Neural cell (in vitro differentiated cells): Measurements from ENCODE around the gene INF2. TPM values are rescaled to one million over a fixed set of nuclear protein-coding genes. Genes with fewer than 3 reads are reported as not detected.

Experiments
- H2AFZ ChIP-seq: fragments of 200-600, 300-800 bp; sonication (generic), shearing (Covaris generic); 2 replicates; pipeline ENCODE4 v1.6.0; 2014; ENCODE audit warnings: low read depth, mild to moderate bottlenecking, antibody characterized with exemption, low read length, moderate library complexity
- H3F3A ChIP-seq: fragments of 200-600 bp; shearing (Covaris generic); 2 replicates; pipeline ENCODE4 v1.6.1; 2016; ENCODE audit warnings: mild to moderate bottlenecking, moderate library complexity, mixed read lengths, antibody characterized with exemption, low read length; ENCODE audit not compliant: insufficient read depth, poor library complexity, severe bottlenecking
- H3K27ac ChIP-seq: fragments of 200-600, 300-800 bp; sonication (generic), shearing (Covaris generic); 2 replicates; pipeline ENCODE4 v1.5.1; 2014; ENCODE audit warnings: mild to moderate bottlenecking, low read length, moderate library complexity
- H3K27me3 ChIP-seq: fragments of 300-800, 200-600 bp; sonication (generic), shearing (Covaris generic); 2 replicates; pipeline ENCODE4 v1.6.0; 2014; ENCODE audit warnings: mild to moderate bottlenecking, low read depth, low read length, moderate library complexity; ENCODE audit not compliant: insufficient read depth
- H3K36me3 ChIP-seq: fragments of 300-800, 200-600 bp; sonication (generic), shearing (Covaris generic); 2 replicates; pipeline ENCODE4 v1.5.1; 2014; ENCODE audit warnings: mild to moderate bottlenecking, antibody characterized with exemption, low read length, moderate library complexity; ENCODE audit not compliant: insufficient read depth
- H3K4me2 ChIP-seq: fragments of 300-800, 200-600 bp; sonication (generic), shearing (Covaris generic); 2 replicates; pipeline ENCODE4 v1.6.0; 2014; ENCODE audit warnings: mild to moderate bottlenecking, low read length
- H3K4me3 ChIP-seq: fragments of 300-800, 200-600 bp; sonication (generic), shearing (Covaris generic); 2 replicates; pipeline ENCODE4 v1.5.1; 2014; ENCODE audit warnings: mild to moderate bottlenecking, low read length, moderate library complexity
- H3K79me2 ChIP-seq: fragments of 200-600 bp; shearing (Covaris generic); replicated peaks from 2 replicates; pipeline ENCODE4 v1.6.0; 2014; ENCODE audit warnings: mild to moderate bottlenecking, low read length, moderate library complexity; ENCODE audit not compliant: insufficient read depth
- H3K9ac ChIP-seq: fragments of 300-800, 200-600 bp; sonication (generic), shearing (Covaris generic); 2 replicates; pipeline ENCODE4 v1.6.1; 2016; ENCODE audit warnings: mild to moderate bottlenecking, low read length, mixed read lengths
- H3K9me2 ChIP-seq: fragments of 200-600 bp; shearing (Covaris generic); 2 replicates; pipeline ENCODE4 v1.6.1; 2016; ENCODE audit warnings: mild to moderate bottlenecking, low read length, mixed read lengths; ENCODE audit not compliant: insufficient read depth
- H3K9me3 ChIP-seq: fragments of 200-600, 300-800 bp; sonication (generic), shearing (Covaris generic); 2 replicates; pipeline ENCODE4 v1.6.1; 2016; ENCODE audit warnings: mild to moderate bottlenecking, mixed run types, low read length, moderate library complexity, mixed read lengths
- H4K20me1 ChIP-seq: fragments of 200-600 bp; shearing (Covaris generic); 2 replicates; pipeline ENCODE4 v1.6.1; 2016; ENCODE audit warnings: mild to moderate bottlenecking, mixed run types; ENCODE audit not compliant: insufficient read depth
- EP300 ChIP-seq: fragments of 450-650 bp; conservative IDR thresholded peaks from 2 replicates; pipeline ENCODE4 v1.6.1; 2014; ENCODE audit warnings: antibody characterized with exemption, mild to moderate bottlenecking, moderate library complexity; ENCODE audit not compliant: poor library complexity, severe bottlenecking
- EZH2 ChIP-seq: fragments of 200-600, 300-800 bp; shearing (Covaris generic), sonication (generic); IDR thresholded peaks from 2 replicates; pipeline ENCODE4 v1.6.1; 2014; ENCODE audit warnings: antibody characterized with exemption, low read length, borderline replicate concordance, mild to moderate bottlenecking; ENCODE audit not compliant: insufficient read depth, poor library complexity, severe bottlenecking
- MXI1 ChIP-seq: fragments of 450-650 bp; conservative IDR thresholded peaks from 2 replicates; pipeline ENCODE4 v1.6.1; 2014; ENCODE audit warnings: antibody characterized with exemption, mild to moderate bottlenecking; ENCODE audit not compliant: poor library complexity, severe bottlenecking
- POLR2AphosphoS5 ChIP-seq: IDR thresholded peaks from 2 replicates; pipeline ENCODE4 v1.6.1; 2012
- RAD21 ChIP-seq: fragments of 450-650 bp; conservative IDR thresholded peaks from 2 replicates; pipeline ENCODE4 v1.6.1; 2014; ENCODE audit warnings: antibody characterized with exemption, mild to moderate bottlenecking, moderate library complexity
- REST ChIP-seq: IDR thresholded peaks from 2 replicates; pipeline ENCODE4 v1.6.1; 2012; ENCODE audit warnings: borderline replicate concordance
- SMC3 ChIP-seq: fragments of 450-650 bp; conservative IDR thresholded peaks from 2 replicates; pipeline ENCODE4 v1.6.1; 2014; ENCODE audit warnings: antibody characterized with exemption, mild to moderate bottlenecking, moderate library complexity; ENCODE audit not compliant: poor library complexity
- TAF1 ChIP-seq: IDR thresholded peaks from 2 replicates; pipeline ENCODE4 v1.6.1; 2012; ENCODE audit warnings: low read depth
- polyA plus RNA-seq: library from polyadenylated mRNA; depleted of rRNA; stranded (reverse); fragments of >200 nt; gene quantifications from 2 replicates; pipeline ENCODE4 v1.2.3, GENCODE V29; 2014
- TF ChIP-seq, protein P1 (sequence below): fragments of 450-650 bp; IDR thresholded peaks from 2 replicates; pipeline ENCODE4 v1.5.1; 2014; ENCODE audit warnings: antibody characterized with exemption, mild to moderate bottlenecking, moderate library complexity; ENCODE audit not compliant: poor library complexity, severe bottlenecking

The INF2 gene
- polyA plus RNA-seq, 1 donor from 2014 or later = 0.02 TPM

- TF ChIP-seq EP300 (no peak), MXI1 (no peak), EZH2 (no peak), TAF1 (no peak), RAD21 (no peak), REST (no peak), SMC3 (no peak)
- TF ChIP-seq, protein P1, sequence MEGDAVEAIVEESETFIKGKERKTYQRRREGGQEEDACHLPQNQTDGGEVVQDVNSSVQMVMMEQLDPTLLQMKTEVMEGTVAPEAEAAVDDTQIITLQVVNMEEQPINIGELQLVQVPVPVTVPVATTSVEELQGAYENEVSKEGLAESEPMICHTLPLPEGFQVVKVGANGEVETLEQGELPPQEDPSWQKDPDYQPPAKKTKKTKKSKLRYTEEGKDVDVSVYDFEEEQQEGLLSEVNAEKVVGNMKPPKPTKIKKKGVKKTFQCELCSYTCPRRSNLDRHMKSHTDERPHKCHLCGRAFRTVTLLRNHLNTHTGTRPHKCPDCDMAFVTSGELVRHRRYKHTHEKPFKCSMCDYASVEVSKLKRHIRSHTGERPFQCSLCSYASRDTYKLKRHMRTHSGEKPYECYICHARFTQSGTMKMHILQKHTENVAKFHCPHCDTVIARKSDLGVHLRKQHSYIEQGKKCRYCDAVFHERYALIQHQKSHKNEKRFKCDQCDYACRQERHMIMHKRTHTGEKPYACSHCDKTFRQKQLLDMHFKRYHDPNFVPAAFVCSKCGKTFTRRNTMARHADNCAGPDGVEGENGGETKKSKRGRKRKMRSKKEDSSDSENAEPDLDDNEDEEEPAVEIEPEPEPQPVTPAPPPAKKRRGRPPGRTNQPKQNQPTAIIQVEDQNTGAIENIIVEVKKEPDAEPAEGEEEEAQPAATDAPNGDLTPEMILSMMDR = no peak
- Histone ChIP-seq H3K9me2 (no peaks in the 10 kb centered on the region), H3K4me2 (no peak overlapping the region), H3F3A (no peaks in the 10 kb centered on the region), H3K27me3 (no peaks in the 10 kb centered on the region), H3K9ac (no peak overlapping the region), H2AFZ (no peak overlapping the region), H3K9me3 (peaks cover 2% of the 10 kb centered on the region), H4K20me1 (no peaks in the 10 kb centered on the region), H3K36me3 (no peaks in the 10 kb centered on the region), H3K79me2 (no peaks in the 10 kb centered on the region), H3K27ac (no peak overlapping the region), H3K4me3 (no peak overlapping the region)
Measured at GRCh38 chr14:104642540-104642868, 46.9 kb upstream of the INF2 start.

- TF ChIP-seq, protein P1 = no peak
- no peak for TF ChIP-seq REST
- TF ChIP-seq RAD21 = no peak
- no peak for TF ChIP-seq POLR2AphosphoS5
- no peak for TF ChIP-seq SMC3
- no peak for TF ChIP-seq TAF1
- no peak for TF ChIP-seq EZH2
- no peak for TF ChIP-seq EP300
- no peak for TF ChIP-seq MXI1
- Histone ChIP-seq H3K4me2 (no peak overlapping the region), H3K27ac (no peak overlapping the region), H3F3A (no peaks in the 10 kb centered on the region), H4K20me1 (no peaks in the 10 kb centered on the region), H3K27me3 (no peaks in the 10 kb centered on the region), H2AFZ (no peak overlapping the region), H3K9me2 (no peaks in the 10 kb centered on the region), H3K79me2 (no peaks in the 10 kb centered on the region), H3K36me3 (no peaks in the 10 kb centered on the region), H3K9ac (no peak overlapping the region), H3K9me3 (peaks cover 2% of the 10 kb centered on the region), H3K4me3 (no peak overlapping the region)
Measured at GRCh38 chr14:104643306-104643705, 46.1 kb upstream of the INF2 start.
